ENCODE measurements around the gene MANSC1. TPM values are rescaled to one million over a fixed set of nuclear protein-coding genes. Genes with fewer than 3 reads are reported as not detected.

The MANSC1 gene
- total RNA-seq, 3 donors from 2014 or later (not counting 1 experiment from before 2014, with no cell fraction given): 0.05 to 0.63 (median 0.25) TPM

DNA sequence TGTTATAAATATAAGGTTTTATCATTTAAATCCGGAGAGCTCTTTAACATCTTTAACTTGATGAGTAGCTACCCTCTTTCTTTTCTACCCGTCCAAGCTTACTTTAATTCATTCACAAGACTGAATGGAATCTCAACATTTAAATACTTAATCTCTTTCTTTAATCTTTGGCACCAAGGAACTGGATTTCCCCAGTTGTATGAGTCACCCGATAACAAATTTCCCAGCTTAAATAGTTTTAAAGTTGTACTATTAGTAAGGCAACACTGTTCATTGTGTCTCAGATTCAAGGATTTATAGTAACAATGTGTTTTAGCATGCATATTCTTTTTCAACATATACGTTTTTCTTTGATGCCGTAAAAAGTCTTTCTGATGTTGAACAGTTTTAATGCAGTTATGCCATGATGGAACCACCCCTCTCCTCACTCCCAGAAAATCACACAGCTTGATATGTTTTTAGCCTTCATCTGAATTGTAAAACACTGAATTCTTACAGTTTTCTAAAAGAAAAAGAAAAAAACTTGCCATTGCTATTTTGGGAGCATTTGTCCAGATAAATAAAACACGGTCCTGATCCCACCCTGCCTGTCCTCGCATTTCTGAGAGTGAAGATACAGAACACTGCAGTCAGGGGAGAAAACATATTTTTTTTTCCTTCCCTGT lies 67.1 kb downstream of the MANSC1 start:
- H3K9me3 ChIP-seq (ENCODE audit: control insufficient read depth, insufficient read depth, low read length): no peaks in the 10 kb centered on the region
- 92% methylated on average over 6 of the region's 7 CpGs for WGBS (ENCODE audit: insufficient coverage)

DNA sequence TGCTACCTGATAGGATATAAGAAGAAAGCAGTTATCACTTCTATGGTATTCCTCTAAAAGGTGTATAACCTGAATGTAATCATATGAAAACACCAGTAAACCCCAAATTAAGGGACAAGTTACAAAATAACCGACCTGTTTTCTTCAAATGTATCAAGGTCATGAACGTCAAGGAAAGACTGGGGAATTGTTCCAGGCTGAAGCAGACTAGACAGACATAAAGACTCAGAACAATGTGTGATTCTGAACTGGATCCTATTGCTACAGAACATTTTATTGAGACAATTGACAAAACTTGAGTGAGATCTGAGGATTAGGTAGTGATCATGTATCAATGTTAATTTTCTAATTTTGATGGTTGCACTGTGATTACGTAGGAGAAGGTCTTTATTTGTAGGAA lies 67.8 kb downstream of the MANSC1 start:
- TF ChIP-seq, protein P1, sequence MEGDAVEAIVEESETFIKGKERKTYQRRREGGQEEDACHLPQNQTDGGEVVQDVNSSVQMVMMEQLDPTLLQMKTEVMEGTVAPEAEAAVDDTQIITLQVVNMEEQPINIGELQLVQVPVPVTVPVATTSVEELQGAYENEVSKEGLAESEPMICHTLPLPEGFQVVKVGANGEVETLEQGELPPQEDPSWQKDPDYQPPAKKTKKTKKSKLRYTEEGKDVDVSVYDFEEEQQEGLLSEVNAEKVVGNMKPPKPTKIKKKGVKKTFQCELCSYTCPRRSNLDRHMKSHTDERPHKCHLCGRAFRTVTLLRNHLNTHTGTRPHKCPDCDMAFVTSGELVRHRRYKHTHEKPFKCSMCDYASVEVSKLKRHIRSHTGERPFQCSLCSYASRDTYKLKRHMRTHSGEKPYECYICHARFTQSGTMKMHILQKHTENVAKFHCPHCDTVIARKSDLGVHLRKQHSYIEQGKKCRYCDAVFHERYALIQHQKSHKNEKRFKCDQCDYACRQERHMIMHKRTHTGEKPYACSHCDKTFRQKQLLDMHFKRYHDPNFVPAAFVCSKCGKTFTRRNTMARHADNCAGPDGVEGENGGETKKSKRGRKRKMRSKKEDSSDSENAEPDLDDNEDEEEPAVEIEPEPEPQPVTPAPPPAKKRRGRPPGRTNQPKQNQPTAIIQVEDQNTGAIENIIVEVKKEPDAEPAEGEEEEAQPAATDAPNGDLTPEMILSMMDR (IDR thresholded peaks at IDR 0.05): no peak
- H3K27me3 ChIP-seq (ENCODE audit: control insufficient read depth, insufficient read depth, low read length): peaks cover 4% of the 10 kb centered on the region
- no peaks in the 10 kb centered on the region for H3K36me3 ChIP-seq (ENCODE audit: control insufficient read depth, insufficient read depth, low read length)
- Mint-ChIP-seq H3K36me3 (no peaks in the 10 kb centered on the region), H3K9me3 (peaks cover 0 to 4% of the 10 kb centered on the region in 2 donors), H3K4me3 (no peak overlapping the region), H3K4me1 (no peaks in the 10 kb centered on the region), H3K27ac (no peak overlapping the region), H3K27me3 (ENCODE audit: low read depth in 2 of 2) (peaks cover 20 to 35% of the 10 kb centered on the region in 2 donors)
- ATAC-seq (no peak), DNase-seq (no peak)
- H3K4me1 ChIP-seq (ENCODE audit: control insufficient read depth, insufficient read depth, low read length): no peaks in the 10 kb centered on the region
- no peaks in the 10 kb centered on the region for H3K9me3 ChIP-seq (ENCODE audit: control insufficient read depth, insufficient read depth, low read length)
- no peak overlapping the region for H3K4me3 ChIP-seq (ENCODE audit: low read length)
- WGBS (ENCODE audit: insufficient coverage): 86% methylated on average over 3 of the region's 3 CpGs
- H3K27ac ChIP-seq (ENCODE audit: low read length): no peak overlapping the region
- intact Hi-C loops (cut with micrococcal nuclease): no loop called here

More for the DNA sequence above, 67.1 kb downstream of the MANSC1 start:
- Histone ChIP-seq H3K27ac (ENCODE audit: low read length) (no peak overlapping the region), H3K27me3 (ENCODE audit: control insufficient read depth, insufficient read depth, low read length) (peaks cover 4% of the 10 kb centered on the region), H3K4me3 (ENCODE audit: low read length) (no peak overlapping the region), H3K36me3 (ENCODE audit: control insufficient read depth, insufficient read depth, low read length) (no peaks in the 10 kb centered on the region), H3K4me1 (ENCODE audit: control insufficient read depth, insufficient read depth, low read length) (no peaks in the 10 kb centered on the region)
- DNase-seq (no peak), ATAC-seq (no peak)
- Mint-ChIP-seq H3K9me3 (peaks cover 0 to 1% of the 10 kb centered on the region in 2 donors), H3K27ac (no peak overlapping the region), H3K4me1 (no peaks in the 10 kb centered on the region), H3K4me3 (no peak overlapping the region), H3K27me3 (ENCODE audit: low read depth in 2 of 2) (peaks cover 20 to 35% of the 10 kb centered on the region in 2 donors), H3K36me3 (no peaks in the 10 kb centered on the region)
- TF ChIP-seq, protein P1 (IDR thresholded peaks at IDR 0.05): no peak
- intact Hi-C loops (cut with micrococcal nuclease): no loop called here

DNA sequence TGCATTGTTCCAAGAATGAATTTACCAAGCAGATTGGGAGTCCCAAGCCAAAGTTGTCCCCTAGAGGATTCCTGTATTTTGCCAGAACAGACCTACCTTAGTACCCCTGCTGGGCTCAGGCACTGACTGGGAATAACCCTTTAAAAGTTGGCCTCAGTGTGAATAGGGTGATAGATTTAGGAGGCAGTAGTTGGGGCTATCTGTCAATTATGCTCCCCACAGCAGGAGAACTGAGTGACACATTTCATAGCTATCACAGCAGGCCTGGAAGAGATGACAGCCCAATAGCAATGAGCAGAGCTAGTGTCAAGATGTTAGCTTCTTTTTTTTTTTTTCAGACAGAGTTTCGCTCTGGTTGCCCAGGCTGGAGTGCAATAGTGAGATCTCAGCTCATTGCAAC lies 68.9 kb downstream of the MANSC1 start:
- peaks cover 0 to 4% of the 10 kb centered on the region in 2 donors for H3K9me3 Mint-ChIP-seq
- Histone ChIP-seq H3K27me3 (ENCODE audit: control insufficient read depth, insufficient read depth, low read length) (peaks cover 4% of the 10 kb centered on the region), H3K9me3 (ENCODE audit: control insufficient read depth, insufficient read depth, low read length) (no peaks in the 10 kb centered on the region), H3K27ac (ENCODE audit: low read length) (no peak overlapping the region), H3K36me3 (ENCODE audit: control insufficient read depth, insufficient read depth, low read length) (no peaks in the 10 kb centered on the region), H3K4me1 (ENCODE audit: control insufficient read depth, insufficient read depth, low read length) (no peaks in the 10 kb centered on the region), H3K4me3 (ENCODE audit: low read length) (no peak overlapping the region)
- intact Hi-C loops (cut with micrococcal nuclease): no loop called here
- DNase-seq (no peak), ATAC-seq (no peak)
- WGBS (ENCODE audit: insufficient coverage): 91% methylated on average over 1 of the region's 1 CpG
- TF ChIP-seq, protein P1 (IDR thresholded peaks at IDR 0.05): no peak
- H3K27ac Mint-ChIP-seq: no peak overlapping the region
- H3K27me3 Mint-ChIP-seq (ENCODE audit: low read depth in 2 of 2): peaks cover 20 to 39% of the 10 kb centered on the region in 2 donors
- H3K36me3 Mint-ChIP-seq: no peaks in the 10 kb centered on the region
- H3K4me3 Mint-ChIP-seq: no peak overlapping the region
- no peaks in the 10 kb centered on the region for H3K4me1 Mint-ChIP-seq

DNA sequence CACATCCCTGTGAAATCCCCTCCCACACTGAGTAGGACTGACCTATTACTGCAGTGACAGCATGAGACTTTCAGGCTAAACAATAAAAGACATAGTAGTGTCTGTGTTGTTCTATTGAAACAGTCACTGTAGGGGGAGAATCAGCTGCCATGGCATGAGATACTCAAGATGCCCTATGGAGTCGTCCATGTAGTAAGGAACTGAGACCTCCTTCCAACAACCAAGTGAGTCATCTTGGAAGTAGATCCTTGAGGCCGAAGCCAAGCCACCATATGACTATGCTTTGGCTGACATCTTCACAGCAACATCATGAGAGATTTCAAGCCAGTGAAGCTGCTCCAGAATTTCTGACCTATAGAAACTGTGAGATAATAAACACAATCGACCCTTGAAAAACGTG lies 71.1 kb downstream of the MANSC1 start:
- no peaks in the 10 kb centered on the region for H3K9me3 ChIP-seq (ENCODE audit: control insufficient read depth, insufficient read depth, low read length)
- DNase-seq (no peak), ATAC-seq (no peak)
- H3K4me3 Mint-ChIP-seq: no peak overlapping the region
- TF ChIP-seq, protein P1 (IDR thresholded peaks at IDR 0.05): no peak
- peaks cover 0 to 4% of the 10 kb centered on the region in 2 donors for H3K9me3 Mint-ChIP-seq
- H3K27ac ChIP-seq (ENCODE audit: low read length): no peak overlapping the region
- peaks cover 21 to 47% of the 10 kb centered on the region in 2 donors for H3K27me3 Mint-ChIP-seq (ENCODE audit: low read depth in 2 of 2)
- intact Hi-C loops (cut with micrococcal nuclease): no loop called here
- H3K4me1 ChIP-seq (ENCODE audit: control insufficient read depth, insufficient read depth, low read length): no peaks in the 10 kb centered on the region
- 73% methylated on average over 4 of the region's 4 CpGs for WGBS (ENCODE audit: insufficient coverage)
- no peaks in the 10 kb centered on the region for H3K36me3 ChIP-seq (ENCODE audit: control insufficient read depth, insufficient read depth, low read length)
- H3K4me1 Mint-ChIP-seq: no peaks in the 10 kb centered on the region
- H3K27me3 ChIP-seq (ENCODE audit: control insufficient read depth, insufficient read depth, low read length): peaks cover 4% of the 10 kb centered on the region
- H3K36me3 Mint-ChIP-seq: no peaks in the 10 kb centered on the region
- no peak overlapping the region for H3K27ac Mint-ChIP-seq
- H3K4me3 ChIP-seq (ENCODE audit: low read length): no peak overlapping the region

All from natural killer cell (primary cell).